Superior temporal gyrus (tissue), 1 donor: ENCODE measurements around the gene TULP1.
"Not testable (repeated sequence)": the region's sequence is repeated elsewhere in the genome, so short reads cannot be mapped to it uniquely, and the experiment has no call there.

Experiments used
- DNase-seq: peaks from one replicate; pipeline ENCODE4 v3.0.0-alpha.2; 2016; ENCODE audit errors: extremely low spot score

Gene TULP1

GRCh38 chr6:35512740-35513139 lies at the start of gene TULP1:
TSS of gene TULP1 (minus strand) at chr6:35512896. CDS start at chr6:35512858, 38 bp downstream.
- DNase-seq: no peak

DNA sequence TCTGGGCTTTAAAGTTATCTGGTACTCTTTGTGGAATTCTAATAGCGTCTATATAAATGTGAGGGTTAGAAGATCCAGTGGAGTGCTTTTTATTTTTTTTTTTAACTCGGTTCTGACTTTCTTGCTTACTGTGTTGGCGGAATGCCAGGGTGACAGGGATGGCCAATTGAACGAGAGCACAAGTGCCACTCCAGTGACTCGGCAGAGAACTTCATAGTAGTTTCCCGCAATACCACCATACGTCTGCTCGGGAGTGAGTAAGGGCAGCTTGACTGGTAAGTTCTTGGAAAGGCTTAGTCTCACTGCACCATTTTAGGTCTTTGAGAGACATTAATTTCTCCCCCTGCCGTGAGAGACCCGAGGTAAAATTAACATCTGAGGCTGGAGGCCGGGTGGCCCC lies 49.4 kb upstream of the TULP1 start:
- DNase-seq: no peak

- no peak for DNase-seq
These were observed 48.4 kb upstream of the TULP1 start for GRCh38 chr6:35561113-35561512.

GRCh38 chr6:35558571-35558970 lies 45.9 kb upstream of the TULP1 start:
- DNase-seq: no peak

DNA sequence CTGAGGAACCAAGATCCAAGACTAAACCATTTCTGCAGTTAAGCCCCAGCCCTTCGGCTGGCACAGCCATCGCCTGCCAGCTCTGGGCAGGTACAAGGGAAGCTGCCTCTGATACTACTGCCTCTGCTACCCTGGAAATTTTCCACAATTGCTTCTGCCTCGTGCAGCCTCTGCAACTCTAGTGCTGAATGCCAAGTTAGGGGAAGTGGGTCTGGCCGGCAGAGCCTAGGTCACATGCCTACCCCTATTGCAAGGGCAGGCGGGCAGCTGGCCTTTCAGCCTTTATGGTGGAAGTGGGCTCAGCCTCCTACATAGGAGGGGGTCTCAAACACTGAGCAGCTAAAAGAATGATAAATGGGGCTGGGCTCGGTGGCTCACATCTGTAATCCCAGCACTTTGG lies 44.5 kb upstream of the TULP1 start:
- DNase-seq: no peak

DNA sequence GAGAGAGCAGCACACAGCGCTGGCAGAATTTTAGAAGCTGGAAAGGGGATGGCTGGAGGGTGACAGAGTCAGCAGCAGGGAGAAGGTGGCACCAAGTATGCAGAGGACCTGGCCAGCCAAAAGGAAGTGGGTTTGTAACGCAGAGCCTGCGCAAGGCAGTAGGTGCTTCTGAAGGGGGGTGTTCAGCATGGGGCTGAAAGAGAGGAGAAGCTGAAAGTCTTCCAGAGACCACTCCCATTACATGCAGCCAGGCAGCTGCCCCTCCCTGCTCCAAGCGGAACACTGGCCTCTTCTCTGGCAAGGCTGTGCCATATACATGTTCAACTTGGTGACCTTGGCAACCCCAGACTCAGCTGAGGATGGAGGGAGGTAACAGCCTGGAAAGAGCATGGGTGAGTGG lies 42.1 kb upstream of the TULP1 start:
- no peak for DNase-seq

DNA sequence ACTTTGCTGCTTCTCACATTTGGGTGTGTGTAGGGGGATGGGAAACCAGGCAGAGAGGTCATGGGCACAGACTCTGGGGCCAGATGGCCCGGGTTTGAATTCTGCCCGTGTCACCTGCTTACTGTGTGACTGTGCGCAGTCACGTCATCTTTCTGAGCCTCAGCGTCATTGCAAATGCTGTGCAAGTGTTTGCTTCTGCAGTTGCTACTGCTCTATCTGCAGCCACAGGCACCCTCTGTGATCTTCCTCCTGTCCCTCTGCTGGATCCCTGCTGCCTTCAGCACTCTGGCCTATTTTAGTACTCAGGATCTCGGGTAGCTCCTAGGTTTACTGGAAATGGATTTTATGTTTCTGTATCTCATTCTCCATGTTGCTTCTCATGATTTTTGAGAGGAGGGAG lies 40.6 kb upstream of the TULP1 start:
- DNase-seq: no peak

- DNase-seq: no peak
These were observed 39.7 kb upstream of the TULP1 start for GRCh38 chr6:35552285-35552917.

- DNase-seq: no peak
These were observed 37.7 kb upstream of the TULP1 start for GRCh38 chr6:35550437-35550836.

DNA sequence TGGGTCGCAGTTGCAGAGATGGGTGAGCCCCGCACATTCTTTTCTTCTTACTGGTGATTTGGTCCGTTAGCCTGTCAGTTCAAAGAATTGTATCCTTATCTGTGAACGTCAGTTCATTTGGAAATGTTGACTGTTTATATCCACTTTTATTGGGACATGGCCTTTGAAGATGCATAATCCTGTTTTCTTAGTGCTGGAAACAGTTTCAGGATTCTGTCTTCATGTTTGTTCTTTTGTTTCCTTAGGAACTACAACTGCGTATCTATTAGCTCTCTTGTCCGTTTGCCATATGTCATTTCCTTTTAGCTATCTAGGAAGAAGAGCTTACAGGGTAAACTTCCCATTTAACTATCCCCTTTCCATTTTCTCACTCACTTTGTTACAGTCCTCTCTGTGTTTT lies 35.0 kb upstream of the TULP1 start:
- DNase-seq: no peak

DNA sequence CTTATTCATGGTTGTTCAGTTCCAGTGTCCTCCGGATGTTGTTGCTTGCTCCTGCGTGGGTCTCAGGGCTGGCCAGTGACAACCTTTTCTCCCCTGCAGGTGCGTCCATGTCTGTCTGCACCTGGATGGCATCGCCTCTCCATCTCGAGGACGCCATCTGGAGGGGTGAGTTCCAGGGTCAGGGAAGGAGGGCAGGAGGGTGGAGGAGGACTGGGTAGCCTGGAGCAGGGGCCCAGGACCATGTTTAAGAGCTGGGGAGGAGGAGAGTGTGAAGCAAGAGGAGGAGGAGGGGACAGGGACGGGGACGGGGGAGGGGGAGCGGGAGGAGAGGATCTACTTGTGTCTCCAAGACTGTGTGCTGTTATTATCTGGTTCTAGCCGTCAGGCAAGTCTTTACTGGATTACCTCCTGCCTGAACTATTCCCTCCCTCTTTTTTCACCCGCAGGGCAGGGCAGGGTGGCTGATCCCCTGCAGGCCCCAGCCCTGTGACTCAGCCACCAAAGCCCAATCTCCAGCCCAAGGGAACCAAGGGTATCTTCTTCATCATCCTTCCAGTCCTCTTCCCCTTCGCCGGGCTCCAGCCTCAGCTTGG lies 32.2 kb upstream of the TULP1 start:
- no peak for DNase-seq

GRCh38 chr6:35543459-35544193 lies 30.9 kb upstream of the TULP1 start:
- DNase-seq: no peak

DNA sequence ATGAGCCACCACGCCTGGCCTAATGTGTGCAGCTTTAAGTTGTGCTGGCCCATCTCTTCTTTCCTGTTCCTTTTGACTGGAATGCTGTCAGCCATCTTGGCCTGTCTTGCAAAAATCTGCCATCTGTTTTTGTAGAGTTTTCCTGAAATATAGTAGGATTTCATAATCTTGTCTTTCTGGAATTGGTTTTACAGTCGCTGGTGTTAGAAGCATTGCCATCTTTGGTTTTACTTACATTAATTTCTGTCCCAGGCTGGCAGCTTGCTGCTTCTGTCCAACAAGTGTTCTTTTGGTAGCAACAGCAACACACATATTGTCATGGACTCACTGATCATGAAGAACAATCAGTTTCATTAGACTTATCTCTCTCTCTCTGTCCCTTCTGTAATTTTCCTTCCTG lies 29.1 kb upstream of the TULP1 start:
- DNase-seq: no peak

- no peak for DNase-seq
These were observed 26.5 kb upstream of the TULP1 start for GRCh38 chr6:35539223-35539622.

DNA sequence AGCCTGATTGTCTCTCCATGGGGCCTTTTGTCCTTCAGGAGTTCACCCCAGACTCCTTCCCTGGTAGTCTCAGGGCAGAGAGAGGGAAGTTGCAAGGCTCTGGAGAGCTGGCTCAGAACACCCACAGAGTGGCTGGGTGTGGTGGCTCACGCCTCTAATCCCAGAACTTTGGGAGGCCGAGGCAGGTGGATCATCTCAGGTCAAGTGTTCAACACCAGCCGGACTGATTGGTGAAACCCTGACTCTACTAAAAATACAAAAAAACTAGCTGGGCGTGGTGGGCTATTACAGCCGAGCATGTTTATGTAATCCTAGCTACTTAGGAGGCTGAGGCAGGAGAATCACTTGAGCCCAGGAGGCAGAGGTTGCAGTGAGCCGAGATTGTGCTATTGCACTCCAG lies 23.2 kb upstream of the TULP1 start:
- DNase-seq: not testable (repeated sequence)

DNA sequence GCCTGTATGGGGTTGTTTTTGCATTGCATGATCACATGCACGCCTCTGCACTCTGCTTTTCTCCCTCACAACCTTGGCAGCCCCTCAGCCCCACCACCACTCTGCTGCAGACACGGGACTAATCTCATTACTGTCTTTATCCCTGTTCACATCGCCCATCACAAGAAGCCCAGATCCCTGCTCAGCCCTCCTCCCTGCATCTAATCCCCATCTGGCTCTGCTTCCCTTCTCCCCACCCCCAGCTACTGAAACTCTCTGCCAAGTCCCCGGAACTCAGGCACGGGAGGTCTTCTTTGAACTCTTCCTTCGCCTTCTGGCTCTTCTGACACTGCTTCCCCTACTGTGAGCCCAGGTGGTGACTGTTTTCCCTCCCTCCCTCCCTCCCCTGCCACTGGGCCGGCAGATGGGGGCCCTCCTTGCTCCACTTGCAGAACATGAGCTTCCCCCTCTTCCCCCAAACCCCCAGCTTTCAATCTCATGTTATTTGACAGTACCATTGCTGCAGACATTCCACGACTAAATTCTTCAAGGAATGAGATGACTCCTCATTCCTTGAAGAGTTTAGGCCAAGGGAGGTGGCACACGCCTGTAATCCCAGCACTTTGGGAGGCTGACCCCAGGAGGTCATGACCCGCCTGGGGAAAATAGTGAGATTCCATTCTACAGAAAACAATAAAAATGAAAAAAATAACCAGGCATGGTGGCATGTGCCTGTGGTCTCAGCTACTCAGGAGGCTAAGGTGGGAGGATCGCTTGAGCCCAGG lies 21.9 kb upstream of the TULP1 start:
- DNase-seq: no peak

DNA sequence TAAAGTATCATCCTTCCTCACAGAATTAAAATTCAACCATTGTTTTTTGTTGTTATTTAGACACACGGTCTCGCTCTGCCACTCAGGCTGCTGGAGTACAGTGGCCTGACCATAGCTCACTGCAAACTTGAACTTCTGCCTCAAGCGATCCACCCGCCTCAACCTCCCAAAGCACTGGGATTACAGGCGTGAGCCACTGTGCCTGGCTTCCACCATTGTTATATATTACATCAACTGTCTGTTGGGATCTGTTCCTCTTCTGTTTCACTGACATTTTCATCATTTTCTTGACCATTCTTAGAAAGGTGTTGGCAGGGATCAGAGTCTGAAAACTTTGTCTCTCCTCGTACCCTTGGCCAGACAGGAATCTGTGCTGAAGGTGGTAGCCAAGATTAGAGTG lies 21.3 kb upstream of the TULP1 start:
- DNase-seq: no peak

DNA sequence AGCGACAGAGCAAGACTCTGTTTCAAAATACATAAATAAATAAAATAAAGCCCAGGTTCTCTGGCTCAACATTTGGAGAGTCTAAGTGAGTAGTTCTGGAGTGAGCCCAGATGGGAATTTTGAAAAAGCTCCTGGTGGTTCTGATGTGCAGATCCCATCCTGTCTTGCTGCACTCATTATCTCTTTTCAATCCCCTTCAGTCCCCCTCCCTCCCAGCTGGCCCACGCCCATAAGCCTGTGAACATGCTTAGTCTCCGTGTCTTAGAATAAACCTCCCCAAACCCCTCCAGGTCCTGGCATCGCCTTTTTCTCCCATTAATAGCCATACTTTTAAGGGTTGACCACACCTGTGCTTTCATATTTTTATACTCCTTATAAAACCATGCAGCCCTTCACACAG lies 19.4 kb upstream of the TULP1 start:
- no peak for DNase-seq

DNA sequence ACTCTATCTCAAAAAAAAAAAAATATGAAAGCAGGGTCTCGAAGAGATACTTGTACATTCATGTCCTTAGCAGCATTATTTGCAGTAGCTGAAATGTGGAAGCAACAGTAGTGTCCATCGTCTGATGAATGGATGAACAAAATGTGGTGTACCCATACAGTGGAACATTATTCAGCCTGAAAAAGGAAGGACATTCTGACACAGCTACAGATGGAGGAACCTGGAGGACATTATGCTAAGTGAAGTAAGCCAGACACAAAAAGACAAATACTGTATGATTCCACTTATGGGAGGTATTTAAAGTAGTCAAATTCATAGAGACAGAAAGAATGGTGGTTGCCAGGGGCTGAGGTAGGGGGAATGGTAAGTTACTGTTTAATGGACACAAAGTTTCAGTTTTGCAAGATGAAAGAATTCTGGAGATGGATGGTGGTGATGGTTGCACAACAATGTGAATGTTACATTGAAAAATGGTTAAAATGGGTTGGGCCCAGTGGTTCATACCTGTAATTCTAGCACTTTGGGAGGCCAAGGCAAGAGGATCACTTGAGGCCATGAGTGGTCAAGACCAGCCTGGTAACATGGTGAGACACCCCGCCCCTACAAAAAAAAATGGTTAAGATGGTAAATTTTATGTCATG lies 11.8 kb upstream of the TULP1 start:
- no peak for DNase-seq

- DNase-seq: peak; percentile 75
These were observed 10.3 kb upstream of the TULP1 start for GRCh38 chr6:35522660-35523658.

DNA sequence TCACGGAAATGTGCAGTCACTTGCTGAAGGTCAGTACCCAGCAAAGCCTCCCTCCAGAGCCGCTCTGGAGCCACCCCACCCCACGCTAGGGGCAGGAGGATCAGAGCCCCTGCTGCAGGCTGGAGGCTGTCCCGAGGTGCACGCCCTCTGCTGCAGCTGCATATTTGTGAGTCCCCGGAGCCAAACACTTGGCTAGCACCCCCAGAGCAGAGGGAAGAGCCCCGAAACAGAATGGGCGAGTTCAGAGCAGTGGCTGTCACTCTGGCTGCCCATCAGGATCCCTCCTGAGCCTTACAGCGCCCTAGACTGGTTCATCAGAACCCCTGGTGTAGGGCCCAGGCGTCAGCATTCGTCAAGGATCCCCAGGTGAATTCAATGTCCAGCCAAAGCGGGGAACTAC lies 9.5 kb upstream of the TULP1 start:
- DNase-seq: no peak
